ENCODE measurements around the gene RAB2B. TPM values are rescaled to one million over a fixed set of nuclear protein-coding genes. Genes with fewer than 3 reads are reported as not detected.
A peak's percentile ranks its signal among the peaks of the same experiment; 100 is the strongest.

Gene RAB2B
- total RNA-seq, 2 experiments from 2014 or later = 21.2 to 23.6 TPM

DNA sequence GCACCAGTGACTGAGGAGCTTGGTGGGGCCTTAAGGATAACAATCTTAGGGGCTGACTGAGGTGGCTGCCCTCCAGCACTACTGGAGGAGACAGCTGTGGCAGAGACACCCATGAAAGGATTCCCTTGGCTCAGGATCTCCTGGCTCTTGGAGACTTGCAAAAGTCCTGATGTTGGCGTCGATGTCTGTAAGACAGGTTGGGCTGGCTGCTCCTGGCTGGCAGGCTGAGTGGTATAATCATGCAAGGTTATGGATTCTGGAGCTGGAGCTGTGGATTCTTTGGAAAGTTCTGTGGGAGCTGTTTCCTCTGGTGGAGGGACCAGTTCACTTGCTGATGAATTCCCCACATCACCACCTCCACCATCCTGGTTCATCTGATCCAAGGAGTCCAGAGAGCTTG is 45.6 kb downstream of the RAB2B start:
- DNase-seq = no peak
- peaks cover 35% of the 10 kb centered on the region for H3K4me1 Mint-ChIP-seq (ENCODE audit: low read depth)
- H3K9me3 Mint-ChIP-seq = no peaks in the 10 kb centered on the region
- H3K36me3 Mint-ChIP-seq = peaks cover 41% of the 10 kb centered on the region
- no peaks in the 10 kb centered on the region for H3K27me3 Mint-ChIP-seq
- ChIA-PET POLR2A (no interaction called here), CTCF (interaction anchor here (0.9 to 1.1 kb wide), 2 partner anchors 26 to 67 kb away, joined by 5 to 6 read pairs; no protein-coding TSS in a partner anchor)
- no peak overlapping the region for H3K27ac Mint-ChIP-seq
- intact Hi-C loops (cut with micrococcal nuclease) = no loop called here
- no peak overlapping the region for H3K4me3 Mint-ChIP-seq

DNA sequence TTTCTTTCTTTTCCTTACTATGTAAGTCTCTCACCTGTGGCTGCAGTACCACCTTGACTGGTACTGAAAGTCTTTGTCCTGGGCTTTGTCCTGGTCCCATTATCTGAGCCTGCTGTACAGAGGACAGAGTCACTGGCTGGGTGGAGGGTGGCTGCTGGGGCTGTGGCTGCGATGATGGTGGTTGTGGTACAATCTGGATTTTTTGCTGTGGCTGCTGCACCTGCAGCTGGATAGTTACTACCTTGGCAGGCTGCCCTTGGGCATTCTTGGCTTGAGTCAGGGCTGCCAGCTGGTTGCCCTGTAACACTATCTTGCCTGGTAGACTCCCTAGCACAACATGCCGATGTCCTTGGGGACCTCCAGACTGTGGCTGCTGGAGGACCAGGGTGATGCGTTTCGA is 47.8 kb downstream of the RAB2B start:
- peaks cover 52% of the 10 kb centered on the region for H3K36me3 Mint-ChIP-seq
- no peaks in the 10 kb centered on the region for H3K9me3 Mint-ChIP-seq
- CTCF ChIA-PET = no interaction called here
- H3K4me3 Mint-ChIP-seq = no peak overlapping the region
- DNase-seq = no peak
- no peaks in the 10 kb centered on the region for H3K27me3 Mint-ChIP-seq
- H3K27ac Mint-ChIP-seq = peak overlapping the region; percentile 30
- intact Hi-C loops (cut with micrococcal nuclease) = no loop called here
- peaks cover 14% of the 10 kb centered on the region for H3K4me1 Mint-ChIP-seq (ENCODE audit: low read depth)
- POLR2A ChIA-PET = no interaction called here

- Mint-ChIP-seq H3K4me1 (ENCODE audit: low read depth) (peaks cover 3% of the 10 kb centered on the region), H3K4me3 (no peak overlapping the region), H3K27me3 (no peaks in the 10 kb centered on the region), H3K27ac (no peak overlapping the region), H3K36me3 (peaks cover 51% of the 10 kb centered on the region), H3K9me3 (no peaks in the 10 kb centered on the region)
- CTCF ChIA-PET = interaction anchor here (1.5 kb wide), 1 partner anchor 29 kb away, joined by 4 read pairs; the partner anchor contains the start of gene CHD8
- intact Hi-C loops (cut with micrococcal nuclease) = no loop called here
- DNase-seq = no peak
- POLR2A ChIA-PET = interaction anchor here (0.9 kb wide), 1 partner anchor 11 kb away, joined by 3 read pairs; no protein-coding TSS in a partner anchor
Observed at GRCh38 chr14:21426692-21427091, 50.1 kb downstream of the RAB2B start.

DNA sequence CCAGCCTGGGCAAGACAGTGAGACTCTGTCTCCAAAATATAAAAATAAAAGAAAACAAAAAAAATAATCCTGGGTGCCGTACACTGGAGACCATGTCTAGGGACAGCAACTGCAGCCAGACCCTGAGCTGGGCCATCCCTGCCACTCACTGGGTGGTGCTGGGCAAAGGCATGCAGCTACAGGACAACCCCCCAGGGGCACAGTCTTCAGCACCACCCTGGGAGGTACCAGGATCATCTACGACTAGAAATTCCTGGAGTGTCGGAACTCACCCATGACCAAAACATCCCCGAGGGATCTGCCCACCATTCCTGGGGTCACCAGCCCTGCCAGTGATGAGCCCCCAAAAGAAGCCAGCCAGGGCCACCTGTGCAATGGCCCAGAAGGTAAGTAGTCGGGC is 57.2 kb downstream of the RAB2B start:
- intact Hi-C loops (cut with micrococcal nuclease) = no loop called here
- POLR2A ChIA-PET = no interaction called here
- Mint-ChIP-seq H3K36me3 (peaks cover 43% of the 10 kb centered on the region), H3K27me3 (no peaks in the 10 kb centered on the region), H3K27ac (no peak overlapping the region), H3K9me3 (no peaks in the 10 kb centered on the region), H3K4me1 (ENCODE audit: low read depth) (peaks cover 10% of the 10 kb centered on the region), H3K4me3 (no peak overlapping the region)
- CTCF ChIA-PET = interaction anchor here (0.6 to 1.1 kb wide), 2 partner anchors 37 to 58 kb away, joined by 3 read pairs; partner anchors contain the start of gene TOX4
- no peak for DNase-seq

- H3K9me3 Mint-ChIP-seq = no peaks in the 10 kb centered on the region
- no peak for DNase-seq
- peaks cover 26% of the 10 kb centered on the region for H3K4me1 Mint-ChIP-seq (ENCODE audit: low read depth)
- peaks cover 52% of the 10 kb centered on the region for H3K36me3 Mint-ChIP-seq
- CTCF ChIA-PET = interaction anchor here (0.6 to 2.5 kb wide), 7 partner anchors 11 to 129 kb away, joined by 3 to 12 read pairs (median 4); partner anchors contain the start of gene CHD8
- H3K4me3 Mint-ChIP-seq = no peak overlapping the region
- POLR2A ChIA-PET = no interaction called here
- intact Hi-C loops (cut with micrococcal nuclease) = loop anchor here (2.0 kb wide), 1 partner anchor 61 kb away; the partner anchor contains the start of genes RAB2B and TOX4
- no peaks in the 10 kb centered on the region for H3K27me3 Mint-ChIP-seq
- H3K27ac Mint-ChIP-seq = no peak overlapping the region
Observed at GRCh38 chr14:21415329-21415728, 61.4 kb downstream of the RAB2B start.

GRCh38 chr14:21414137-21414631 is 62.6 kb downstream of the RAB2B start:
- H3K36me3 Mint-ChIP-seq = peaks cover 50% of the 10 kb centered on the region
- ChIA-PET POLR2A (interaction anchor here (0.6 to 1.4 kb wide), 2 partner anchors 41 to 1184 kb away, joined by 3 to 4 read pairs; partner anchors contain the start of genes ABHD4 and CHD8), CTCF (interaction anchor here (1.0 to 2.5 kb wide), 4 partner anchors 10 to 130 kb away, joined by 3 to 12 read pairs (median 6); partner anchors contain the start of gene CHD8)
- H3K27ac Mint-ChIP-seq = peak overlapping the region; percentile 89
- H3K4me1 Mint-ChIP-seq (ENCODE audit: low read depth) = peaks cover 30% of the 10 kb centered on the region
- intact Hi-C loops (cut with micrococcal nuclease) = loop anchor here (1.0 to 2.0 kb wide), 6 partner anchors 30 to 150 kb away; partner anchors contain the start of genes RAB2B, SUPT16H and TOX4
- no peaks in the 10 kb centered on the region for H3K9me3 Mint-ChIP-seq
- no peak overlapping the region for H3K4me3 Mint-ChIP-seq
- DNase-seq = no peak
- H3K27me3 Mint-ChIP-seq = no peaks in the 10 kb centered on the region

Other genes starting within 250 kb of the RAB2B start
- 1,000 to 10,000 TPM; 1,063 to 1,070 TPM for gene HNRNPC, start 207.5 kb downstream of the RAB2B start, total RNA-seq
- gene RPGRIP1, start 196.9 kb downstream of the RAB2B start, total RNA-seq = under 1 TPM in 1 of 2 experiments, not detected in 1; 0.07 TPM
- gene SUPT16H, start 92.9 kb downstream of the RAB2B start, total RNA-seq = 100 to 1,000 TPM; 156 to 158 TPM
- gene CHD8, start 20.8 kb downstream of the RAB2B start, total RNA-seq = 10 to 100 TPM; 80.1 to 87.7 TPM
- 10 to 100 TPM; 66.1 to 67.5 TPM for gene TOX4, start 236 bp upstream of the RAB2B start, total RNA-seq
- 10 to 100 TPM; 64.1 TPM for gene METTL3, start 34.4 kb upstream of the RAB2B start, total RNA-seq
- 1 to 10 TPM; 4.4 to 4.8 TPM for gene SALL2, start 49.4 kb upstream of the RAB2B start, total RNA-seq
- gene OR10G3, start 103.1 kb upstream of the RAB2B start, total RNA-seq = not detected
- not detected for gene OR10G2, start 158.0 kb upstream of the RAB2B start, total RNA-seq
- gene OR4E2, start 176.9 kb upstream of the RAB2B start, total RNA-seq = not detected
- under 1 TPM; 0.07 TPM for gene OR4E1, start 196.9 kb upstream of the RAB2B start, total RNA-seq

All from activated CD4-positive, alpha-beta memory T cell treated with anti-CD3 and anti-CD28 coated beads for 36 hours (primary cell).